GM23338 (cell line): ENCODE results near the gene PSPH. TPM values are rescaled to one million over a fixed set of nuclear protein-coding genes. Genes with fewer than 3 reads are reported as not detected.

ENCODE experiments used
- ATAC-seq: fragments of 200-7000 bp; cut with Tn5 transposase; 3 replicates; pipeline ENCODE4 v1.9.1; 2020
- DNase-seq: peaks from one replicate; pipeline ENCODE4 v3.0.0-alpha.2; 2015; ENCODE audit warnings: low spot score
- H2AFZ ChIP-seq: fragments of 200-600 bp; sonication (generic); 2 replicates; pipeline ENCODE4 v1.8.0; 2016; ENCODE audit warnings: antibody characterized with exemption, mild to moderate bottlenecking, moderate library complexity
- H3F3A ChIP-seq: fragments of 200-600 bp; sonication (generic); replicated peaks from 2 replicates; pipeline ENCODE4 v1.8.0; 2017; ENCODE audit warnings: antibody characterized with exemption, mixed run types, low read depth
- H3K27ac ChIP-seq: fragments of 200-600 bp; sonication (generic); 2 replicates; pipeline ENCODE4 v1.6.1; 2016; ENCODE audit warnings: low read depth
- H3K27me3 ChIP-seq: fragments of 200-600 bp; sonication (generic); 2 replicates; pipeline ENCODE4 v1.8.0; 2016; ENCODE audit warnings: mild to moderate bottlenecking, mixed run types, moderate library complexity; ENCODE audit not compliant: insufficient read depth
- H3K36me3 ChIP-seq: fragments of 200-600 bp; sonication (generic); 2 replicates; pipeline ENCODE4 v1.8.0; 2016; ENCODE audit warnings: mild to moderate bottlenecking; ENCODE audit not compliant: insufficient read depth
- H3K4me1 ChIP-seq: fragments of 200-600 bp; sonication (generic); 2 replicates; pipeline ENCODE4 v1.8.0; 2016; ENCODE audit warnings: mild to moderate bottlenecking, moderate library complexity; ENCODE audit not compliant: insufficient read depth
- H3K4me2 ChIP-seq: fragments of 200-600 bp; sonication (generic); 2 replicates; pipeline ENCODE4 v1.7.1; 2017; ENCODE audit warnings: mixed run types
- H3K4me3 ChIP-seq: fragments of 200-600 bp; sonication (generic); 2 replicates; pipeline ENCODE4 v1.6.1; 2016; ENCODE audit warnings: mixed run types
- H3K79me2 ChIP-seq: fragments of 200-600 bp; sonication (generic); replicated peaks from 2 replicates; pipeline ENCODE4 v1.8.0; 2017; ENCODE audit warnings: mild to moderate bottlenecking; ENCODE audit not compliant: insufficient read depth
- H3K9me2 ChIP-seq: fragments of 200-600 bp; sonication (generic); 2 replicates; pipeline ENCODE4 v1.8.0; 2017; ENCODE audit not compliant: insufficient read depth
- H4K20me1 ChIP-seq: fragments of 200-600 bp; sonication (generic); replicated peaks from 2 replicates; pipeline ENCODE4 v1.8.0; 2017; ENCODE audit warnings: mild to moderate bottlenecking; ENCODE audit not compliant: insufficient read depth
- H3K27ac Mint-ChIP-seq: 2 replicates; pipeline ENCODE4 v1.8.0; 2020; ENCODE audit warnings: inconsistent platforms, mild to moderate bottlenecking, moderate library complexity, mixed read lengths
- H3K27me3 Mint-ChIP-seq: 3 replicates; pipeline ENCODE4 v1.8.0; 2022; ENCODE audit warnings: low read depth, mild to moderate bottlenecking, moderate library complexity, mixed read lengths, inconsistent platforms; ENCODE audit not compliant: insufficient read depth, poor library complexity
- H3K36me3 Mint-ChIP-seq: 3 replicates; pipeline ENCODE4 v1.8.0; 2021; ENCODE audit warnings: low read depth, mild to moderate bottlenecking, inconsistent platforms, moderate library complexity, mixed read lengths
- H3K4me1 Mint-ChIP-seq: 3 replicates; pipeline ENCODE4 v1.8.0; 2020; ENCODE audit warnings: mild to moderate bottlenecking, inconsistent platforms, mixed read lengths
- H3K4me3 Mint-ChIP-seq: 3 replicates; pipeline ENCODE4 v1.8.0; 2021; ENCODE audit warnings: moderate library complexity, mild to moderate bottlenecking, inconsistent platforms, mixed read lengths
- H3K9me3 Mint-ChIP-seq: 3 replicates; pipeline ENCODE4 v1.8.0; 2020; ENCODE audit warnings: moderate library complexity, mild to moderate bottlenecking, inconsistent platforms, mixed read lengths
- CREB1 ChIP-seq: fragments of 250-450 bp; sonication (Bioruptor Pico); IDR thresholded peaks from 2 replicates; pipeline ENCODE4 v1.5.0; 2020; ENCODE audit warnings: low read depth, mild to moderate bottlenecking, moderate library complexity
- CTCF ChIP-seq, 2 experiments: fragments of 200-600 bp in 1 of 2; sonication (generic) in 1 of 2; conservative IDR thresholded peaks; 2 replicates each; pipeline versions ENCODE4 v1.5.1 to v1.6.1; 2016 to 2017; ENCODE audit warnings: antibody characterized with exemption in 2 of 2, low read depth in 2 of 2, mild to moderate bottlenecking in 2 of 2, moderate library complexity in 1 of 2
- ETS1 ChIP-seq: IDR thresholded peaks from 2 replicates; pipeline ENCODE4 v1.6.1; 2016; ENCODE audit warnings: antibody characterized with exemption
- EZH2 ChIP-seq: fragments of 200-600 bp; sonication (generic); IDR thresholded peaks from one replicate; pipeline ENCODE4 v1.8.0; 2017; ENCODE audit warnings: antibody characterized with exemption, mild to moderate bottlenecking, low read depth; ENCODE audit not compliant: unreplicated experiment
- EZH2phosphoT487 ChIP-seq: fragments of 200-600 bp; sonication (generic); IDR thresholded peaks from one replicate; pipeline ENCODE4 v1.8.1; 2018; ENCODE audit warnings: antibody characterized with exemption; ENCODE audit not compliant: unreplicated experiment
- JUNB ChIP-seq: IDR thresholded peaks from one replicate; pipeline ENCODE4 v1.6.1; 2016; ENCODE audit warnings: antibody characterized with exemption; ENCODE audit not compliant: unreplicated experiment
- POLR2AphosphoS5 ChIP-seq: IDR thresholded peaks from 2 replicates; pipeline ENCODE4 v1.6.1; 2016; ENCODE audit warnings: antibody characterized with exemption, low read depth
- REST ChIP-seq: IDR thresholded peaks from one replicate; pipeline ENCODE4 v1.6.1; 2018; ENCODE audit warnings: antibody characterized with exemption; ENCODE audit not compliant: unreplicated experiment
- STAT1 ChIP-seq: IDR thresholded peaks from one replicate; pipeline ENCODE4 v1.6.1; 2016; ENCODE audit warnings: antibody characterized with exemption; ENCODE audit not compliant: unreplicated experiment
- ZNF331 ChIP-seq: fragments of 250-450 bp; sonication (Bioruptor Pico); IDR thresholded peaks from 2 replicates; pipeline ENCODE4 v1.5.0; 2020; ENCODE audit warnings: low read depth, mild to moderate bottlenecking, moderate library complexity
- polyA plus RNA-seq: library from polyadenylated mRNA; unstranded; fragments of >200 nt; fragmentation: Nextera tagmentation; extraction: Ambion mirVana; gene quantifications from 2 replicates; pipeline ENCODE4 v1.2.1, GENCODE V29; 2016
- total RNA-seq: library from RNA; depleted of rRNA; stranded (reverse); fragments of >200 nt; shearing (Covaris generic); gene quantifications from 2 replicates; pipeline ENCODE4 v1.2.3, GENCODE V29; 2014
- TF ChIP-seq, protein P1 (sequence below): fragments of 250-450 bp; sonication (Bioruptor Pico); IDR thresholded peaks from 2 replicates; pipeline ENCODE4 v1.5.0; 2020; ENCODE audit warnings: mild to moderate bottlenecking, moderate library complexity

Gene PSPH
- total and polyA plus RNA-seq, 2 experiments from 2014 or later, result 38.3 to 149 TPM

- Mint-ChIP-seq H3K4me3 (no peak overlapping the region), H3K9me3 (no peaks in the 10 kb centered on the region), H3K36me3 (peaks cover 17% of the 10 kb centered on the region), H3K27ac (no peak overlapping the region), H3K27me3 (no peaks in the 10 kb centered on the region), H3K4me1 (peaks cover 4% of the 10 kb centered on the region; the same call in 2 of the 3 replicates)
- TF ChIP-seq JUNB (no peak), ETS1 (no peak), CTCF (conservative IDR thresholded peaks at IDR 0.05; ENCODE audit: low read depth in 2 of 2) (no peak), CREB1 (no peak), STAT1 (no peak), POLR2AphosphoS5 (no peak), EZH2 (no peak), ZNF331 (CRISPR knock-in tag) (no peak), REST (no peak), EZH2phosphoT487 (no peak)
- TF ChIP-seq, protein P1, sequence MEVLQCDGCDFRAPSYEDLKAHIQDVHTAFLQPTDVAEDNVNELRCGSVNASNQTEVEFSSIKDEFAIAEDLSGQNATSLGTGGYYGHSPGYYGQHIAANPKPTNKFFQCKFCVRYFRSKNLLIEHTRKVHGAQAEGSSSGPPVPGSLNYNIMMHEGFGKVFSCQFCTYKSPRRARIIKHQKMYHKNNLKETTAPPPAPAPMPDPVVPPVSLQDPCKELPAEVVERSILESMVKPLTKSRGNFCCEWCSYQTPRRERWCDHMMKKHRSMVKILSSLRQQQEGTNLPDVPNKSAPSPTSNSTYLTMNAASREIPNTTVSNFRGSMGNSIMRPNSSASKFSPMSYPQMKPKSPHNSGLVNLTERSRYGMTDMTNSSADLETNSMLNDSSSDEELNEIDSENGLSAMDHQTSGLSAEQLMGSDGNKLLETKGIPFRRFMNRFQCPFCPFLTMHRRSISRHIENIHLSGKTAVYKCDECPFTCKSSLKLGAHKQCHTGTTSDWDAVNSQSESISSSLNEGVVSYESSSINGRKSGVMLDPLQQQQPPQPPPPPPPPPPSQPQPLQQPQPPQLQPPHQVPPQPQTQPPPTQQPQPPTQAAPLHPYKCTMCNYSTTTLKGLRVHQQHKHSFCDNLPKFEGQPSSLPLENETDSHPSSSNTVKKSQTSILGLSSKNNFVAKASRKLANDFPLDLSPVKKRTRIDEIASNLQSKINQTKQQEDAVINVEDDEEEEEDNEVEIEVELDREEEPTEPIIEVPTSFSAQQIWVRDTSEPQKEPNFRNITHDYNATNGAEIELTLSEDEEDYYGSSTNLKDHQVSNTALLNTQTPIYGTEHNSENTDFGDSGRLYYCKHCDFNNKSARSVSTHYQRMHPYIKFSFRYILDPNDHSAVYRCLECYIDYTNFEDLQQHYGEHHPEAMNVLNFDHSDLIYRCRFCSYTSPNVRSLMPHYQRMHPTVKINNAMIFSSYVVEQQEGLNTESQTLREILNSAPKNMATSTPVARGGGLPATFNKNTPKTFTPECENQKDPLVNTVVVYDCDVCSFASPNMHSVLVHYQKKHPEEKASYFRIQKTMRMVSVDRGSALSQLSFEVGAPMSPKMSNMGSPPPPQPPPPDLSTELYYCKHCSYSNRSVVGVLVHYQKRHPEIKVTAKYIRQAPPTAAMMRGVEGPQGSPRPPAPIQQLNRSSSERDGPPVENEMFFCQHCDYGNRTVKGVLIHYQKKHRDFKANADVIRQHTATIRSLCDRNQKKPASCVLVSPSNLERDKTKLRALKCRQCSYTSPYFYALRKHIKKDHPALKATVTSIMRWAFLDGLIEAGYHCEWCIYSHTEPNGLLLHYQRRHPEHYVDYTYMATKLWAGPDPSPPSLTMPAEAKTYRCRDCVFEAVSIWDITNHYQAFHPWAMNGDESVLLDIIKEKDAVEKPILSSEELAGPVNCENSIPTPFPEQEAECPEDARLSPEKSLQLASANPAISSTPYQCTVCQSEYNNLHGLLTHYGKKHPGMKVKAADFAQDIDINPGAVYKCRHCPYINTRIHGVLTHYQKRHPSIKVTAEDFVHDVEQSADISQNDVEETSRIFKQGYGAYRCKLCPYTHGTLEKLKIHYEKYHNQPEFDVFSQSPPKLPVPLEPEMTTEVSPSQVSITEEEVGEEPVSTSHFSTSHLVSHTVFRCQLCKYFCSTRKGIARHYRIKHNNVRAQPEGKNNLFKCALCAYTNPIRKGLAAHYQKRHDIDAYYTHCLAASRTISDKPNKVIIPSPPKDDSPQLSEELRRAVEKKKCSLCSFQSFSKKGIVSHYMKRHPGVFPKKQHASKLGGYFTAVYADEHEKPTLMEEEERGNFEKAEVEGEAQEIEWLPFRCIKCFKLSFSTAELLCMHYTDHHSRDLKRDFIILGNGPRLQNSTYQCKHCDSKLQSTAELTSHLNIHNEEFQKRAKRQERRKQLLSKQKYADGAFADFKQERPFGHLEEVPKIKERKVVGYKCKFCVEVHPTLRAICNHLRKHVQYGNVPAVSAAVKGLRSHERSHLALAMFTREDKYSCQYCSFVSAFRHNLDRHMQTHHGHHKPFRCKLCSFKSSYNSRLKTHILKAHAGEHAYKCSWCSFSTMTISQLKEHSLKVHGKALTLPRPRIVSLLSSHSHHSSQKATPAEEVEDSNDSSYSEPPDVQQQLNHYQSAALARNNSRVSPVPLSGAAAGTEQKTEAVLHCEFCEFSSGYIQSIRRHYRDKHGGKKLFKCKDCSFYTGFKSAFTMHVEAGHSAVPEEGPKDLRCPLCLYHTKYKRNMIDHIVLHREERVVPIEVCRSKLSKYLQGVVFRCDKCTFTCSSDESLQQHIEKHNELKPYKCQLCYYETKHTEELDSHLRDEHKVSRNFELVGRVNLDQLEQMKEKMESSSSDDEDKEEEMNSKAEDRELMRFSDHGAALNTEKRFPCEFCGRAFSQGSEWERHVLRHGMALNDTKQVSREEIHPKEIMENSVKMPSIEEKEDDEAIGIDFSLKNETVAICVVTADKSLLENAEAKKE, result no peak
- Histone ChIP-seq H3K27me3 (no peaks in the 10 kb centered on the region), H3F3A (no peaks in the 10 kb centered on the region), H3K27ac (no peak overlapping the region), H3K36me3 (no peaks in the 10 kb centered on the region; the same call in 1 of the 2 replicates), H4K20me1 (peaks cover 5% of the 10 kb centered on the region), H3K79me2 (peaks cover 18% of the 10 kb centered on the region; the same call in 1 of the 2 replicates), H3K4me2 (no peak overlapping the region), H3K9me2 (no peaks in the 10 kb centered on the region), H3K4me1 (no peaks in the 10 kb centered on the region), H3K4me3 (no peak overlapping the region), H2AFZ (no peak overlapping the region)
- ATAC-seq (no peak), DNase-seq (no peak)
These were observed 75.1 kb downstream of the PSPH start for GRCh38 chr7:55975988-55976633.
